Rectal smooth muscle tissue (tissue), 1 donor: Measurements from ENCODE around the gene HRH1.

Source experiments
- H3K27ac ChIP-seq: one replicate; pipeline ENCODE4 v1.7.0; 2013; ENCODE audit warnings: low read depth, low read length, inconsistent platforms
- H3K27me3 ChIP-seq: one replicate; pipeline ENCODE4 v1.7.0; 2013; ENCODE audit warnings: low read length; ENCODE audit not compliant: control insufficient read depth, insufficient read depth
- H3K36me3 ChIP-seq: one replicate; pipeline ENCODE4 v1.7.0; 2013; ENCODE audit warnings: low read length; ENCODE audit not compliant: control insufficient read depth, insufficient read depth
- H3K4me1 ChIP-seq: one replicate; pipeline ENCODE4 v1.7.0; 2013; ENCODE audit warnings: low read length; ENCODE audit not compliant: control insufficient read depth, insufficient read depth
- H3K4me3 ChIP-seq: one replicate; pipeline ENCODE4 v1.7.0; 2013; ENCODE audit warnings: low read length
- H3K9ac ChIP-seq: one replicate; pipeline ENCODE4 v1.7.0; 2013; ENCODE audit warnings: low read length

The HRH1 gene

DNA sequence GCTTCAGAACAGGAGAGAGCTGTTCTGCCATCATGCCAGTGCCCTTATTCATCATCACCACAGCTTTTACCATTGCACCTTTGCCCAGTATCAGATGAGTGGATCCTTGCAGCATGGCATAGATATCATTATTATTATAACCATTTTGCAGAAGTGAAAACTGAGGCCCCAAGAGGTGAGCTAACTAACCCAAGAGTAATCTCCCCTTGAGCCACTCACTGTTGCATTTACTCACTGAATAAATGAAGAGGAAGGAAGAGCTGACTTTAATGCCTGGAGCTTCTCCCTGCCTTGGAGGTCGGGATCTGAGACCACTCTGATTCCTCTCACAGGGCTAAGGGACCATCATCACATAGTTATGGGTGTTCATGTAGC is 32.0 kb downstream of the HRH1 start:
- no peaks in the 10 kb centered on the region for H3K27me3 ChIP-seq
- H3K4me1 ChIP-seq: peaks cover 20% of the 10 kb centered on the region
- no peaks in the 10 kb centered on the region for H3K36me3 ChIP-seq
- H3K4me3 ChIP-seq: peak overlapping the region; percentile 20
- peak overlapping the region; percentile 70 for H3K27ac ChIP-seq
- H3K9ac ChIP-seq: no peak overlapping the region

- no peaks in the 10 kb centered on the region for H3K27me3 ChIP-seq
- H3K36me3 ChIP-seq: no peaks in the 10 kb centered on the region
- no peak overlapping the region for H3K4me3 ChIP-seq
- H3K9ac ChIP-seq: no peak overlapping the region
- H3K4me1 ChIP-seq: peaks cover 20% of the 10 kb centered on the region
- peak overlapping the region; percentile 70 for H3K27ac ChIP-seq
These were observed 32.5 kb downstream of the HRH1 start for GRCh38 chr3:11186771-11187191.

GRCh38 chr3:11187681-11188080 is 33.4 kb downstream of the HRH1 start:
- Histone ChIP-seq H3K27me3 (no peaks in the 10 kb centered on the region), H3K27ac (no peak overlapping the region), H3K4me1 (peaks cover 20% of the 10 kb centered on the region), H3K4me3 (no peak overlapping the region), H3K9ac (no peak overlapping the region), H3K36me3 (no peaks in the 10 kb centered on the region)

DNA sequence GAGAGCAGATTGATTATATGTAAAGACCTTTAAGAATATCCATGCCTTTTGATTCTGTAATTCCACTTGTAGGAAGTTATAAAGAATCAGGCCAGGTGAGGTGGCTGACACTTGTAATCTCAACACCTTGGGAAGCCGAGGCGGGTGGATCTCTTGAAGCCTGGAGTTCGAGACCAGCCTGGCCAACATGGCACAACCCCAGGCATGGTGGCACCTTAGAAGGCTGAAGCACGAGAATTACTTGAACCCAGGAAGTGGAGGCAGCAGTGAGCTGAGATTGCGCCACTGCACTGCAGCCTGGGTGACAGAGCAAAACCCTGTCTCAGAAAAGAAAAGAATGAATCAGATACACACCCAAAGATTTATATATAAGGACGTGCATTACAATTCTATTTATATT is 33.9 kb downstream of the HRH1 start:
- Histone ChIP-seq H3K36me3 (no peaks in the 10 kb centered on the region), H3K27me3 (no peaks in the 10 kb centered on the region), H3K4me3 (no peak overlapping the region), H3K4me1 (peaks cover 20% of the 10 kb centered on the region), H3K27ac (no peak overlapping the region), H3K9ac (no peak overlapping the region)

GRCh38 chr3:11195201-11195600 is 40.9 kb downstream of the HRH1 start:
- no peaks in the 10 kb centered on the region for H3K36me3 ChIP-seq
- peaks cover 4% of the 10 kb centered on the region for H3K4me1 ChIP-seq
- H3K4me3 ChIP-seq: no peak overlapping the region
- no peaks in the 10 kb centered on the region for H3K27me3 ChIP-seq
- H3K9ac ChIP-seq: no peak overlapping the region
- peak overlapping the region; percentile 40 for H3K27ac ChIP-seq

GRCh38 chr3:11195721-11196332 is 41.5 kb downstream of the HRH1 start:
- Histone ChIP-seq H3K27me3 (no peaks in the 10 kb centered on the region), H3K9ac (no peak overlapping the region), H3K4me1 (peaks cover 4% of the 10 kb centered on the region), H3K36me3 (no peaks in the 10 kb centered on the region), H3K27ac (peak overlapping the region; percentile 12), H3K4me3 (peak overlapping the region; percentile 24)

GRCh38 chr3:11197484-11197883 is 43.2 kb downstream of the HRH1 start:
- H3K27ac ChIP-seq: no peak overlapping the region
- no peak overlapping the region for H3K9ac ChIP-seq
- peaks cover 4% of the 10 kb centered on the region for H3K4me1 ChIP-seq
- H3K4me3 ChIP-seq: no peak overlapping the region
- no peaks in the 10 kb centered on the region for H3K27me3 ChIP-seq
- no peaks in the 10 kb centered on the region for H3K36me3 ChIP-seq

DNA sequence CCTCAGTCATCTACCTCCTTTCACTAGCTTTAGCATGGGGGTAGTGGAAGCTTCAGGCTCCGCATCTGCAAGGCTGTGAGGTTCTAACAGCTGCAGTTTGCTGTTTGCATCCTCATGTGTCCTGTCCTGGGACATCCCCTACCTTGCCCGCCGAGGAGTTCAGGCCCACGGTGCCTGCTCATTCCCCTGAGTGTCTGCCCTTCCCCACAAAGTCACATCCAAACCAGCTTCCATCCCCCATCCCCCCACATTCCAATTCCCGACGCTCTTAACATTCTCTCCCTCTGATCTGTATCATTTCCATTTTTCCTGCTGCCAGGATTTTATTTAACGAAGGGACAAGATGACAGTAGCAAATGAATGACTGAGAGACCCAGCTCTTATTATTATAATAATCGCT is 43.8 kb downstream of the HRH1 start:
- Histone ChIP-seq H3K4me1 (peaks cover 4% of the 10 kb centered on the region), H3K36me3 (no peaks in the 10 kb centered on the region), H3K27me3 (no peaks in the 10 kb centered on the region), H3K27ac (no peak overlapping the region), H3K9ac (no peak overlapping the region), H3K4me3 (no peak overlapping the region)

DNA sequence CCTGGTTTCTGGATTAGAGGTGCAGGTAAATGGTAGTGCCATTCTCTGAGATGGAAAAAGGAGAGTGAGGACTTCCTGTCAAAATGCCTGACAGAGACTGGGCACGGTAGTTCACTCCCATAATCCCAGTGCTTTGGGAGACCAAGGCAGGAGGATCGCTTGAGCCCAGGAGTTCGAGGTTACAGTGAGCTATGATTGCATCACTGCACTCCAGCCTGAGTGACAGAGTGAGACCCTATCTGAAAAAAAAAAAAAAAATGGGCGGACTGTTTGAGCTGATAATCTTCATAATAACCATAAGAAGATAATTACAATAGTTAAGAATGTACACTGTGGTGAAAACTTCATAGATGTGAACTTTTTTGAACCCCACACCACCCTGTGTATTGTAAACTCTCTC is 44.2 kb downstream of the HRH1 start:
- H3K4me1 ChIP-seq: peaks cover 4% of the 10 kb centered on the region
- no peak overlapping the region for H3K27ac ChIP-seq
- H3K27me3 ChIP-seq: no peaks in the 10 kb centered on the region
- H3K36me3 ChIP-seq: no peaks in the 10 kb centered on the region
- no peak overlapping the region for H3K4me3 ChIP-seq
- no peak overlapping the region for H3K9ac ChIP-seq

DNA sequence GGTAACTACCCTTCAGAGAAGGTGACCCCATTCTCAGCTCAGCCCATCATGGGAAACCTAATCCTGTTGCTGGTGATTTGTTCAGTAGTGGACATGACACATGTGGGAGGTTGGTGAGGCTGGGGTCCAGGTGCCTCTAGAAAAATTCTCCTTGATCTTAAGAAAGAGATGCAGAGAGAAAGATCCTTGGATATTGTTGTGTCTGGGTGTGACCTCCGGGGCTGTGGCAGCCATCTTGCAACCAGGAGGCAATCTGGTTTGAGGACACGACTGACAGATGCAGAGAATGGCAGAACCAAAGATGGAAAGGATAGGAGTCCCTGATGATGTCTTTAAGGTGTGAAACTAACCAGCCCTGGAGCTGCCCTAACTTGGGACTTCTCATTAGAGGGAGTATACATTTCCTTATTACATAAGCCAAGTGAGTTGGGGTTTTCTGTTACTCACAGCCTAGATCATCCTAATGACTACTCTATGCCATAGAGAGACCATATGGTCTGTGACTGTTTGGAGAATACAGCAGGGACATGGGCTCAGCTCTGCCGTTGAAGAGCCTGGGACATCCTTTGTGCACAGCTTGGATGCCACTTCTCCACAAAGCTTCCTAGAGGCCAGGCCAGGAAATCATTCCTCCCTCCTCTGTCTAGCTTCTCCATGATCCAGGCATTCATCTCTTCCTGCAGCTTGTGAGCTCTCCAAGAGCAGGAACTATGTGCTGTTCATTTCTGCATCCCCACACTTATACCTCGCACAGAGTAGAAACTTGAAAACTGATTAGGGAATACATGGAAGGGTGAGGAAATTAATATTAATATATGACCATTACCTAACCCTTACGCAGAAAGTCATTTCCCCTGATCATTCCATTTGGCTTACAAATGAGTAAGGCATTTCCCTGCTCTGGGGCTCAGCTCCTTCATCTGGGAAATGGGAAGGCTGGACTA is 45.9 kb downstream of the HRH1 start:
- Histone ChIP-seq H3K36me3 (no peaks in the 10 kb centered on the region), H3K4me3 (no peak overlapping the region), H3K27ac (no peak overlapping the region), H3K4me1 (peaks cover 2% of the 10 kb centered on the region), H3K27me3 (no peaks in the 10 kb centered on the region), H3K9ac (no peak overlapping the region)

DNA sequence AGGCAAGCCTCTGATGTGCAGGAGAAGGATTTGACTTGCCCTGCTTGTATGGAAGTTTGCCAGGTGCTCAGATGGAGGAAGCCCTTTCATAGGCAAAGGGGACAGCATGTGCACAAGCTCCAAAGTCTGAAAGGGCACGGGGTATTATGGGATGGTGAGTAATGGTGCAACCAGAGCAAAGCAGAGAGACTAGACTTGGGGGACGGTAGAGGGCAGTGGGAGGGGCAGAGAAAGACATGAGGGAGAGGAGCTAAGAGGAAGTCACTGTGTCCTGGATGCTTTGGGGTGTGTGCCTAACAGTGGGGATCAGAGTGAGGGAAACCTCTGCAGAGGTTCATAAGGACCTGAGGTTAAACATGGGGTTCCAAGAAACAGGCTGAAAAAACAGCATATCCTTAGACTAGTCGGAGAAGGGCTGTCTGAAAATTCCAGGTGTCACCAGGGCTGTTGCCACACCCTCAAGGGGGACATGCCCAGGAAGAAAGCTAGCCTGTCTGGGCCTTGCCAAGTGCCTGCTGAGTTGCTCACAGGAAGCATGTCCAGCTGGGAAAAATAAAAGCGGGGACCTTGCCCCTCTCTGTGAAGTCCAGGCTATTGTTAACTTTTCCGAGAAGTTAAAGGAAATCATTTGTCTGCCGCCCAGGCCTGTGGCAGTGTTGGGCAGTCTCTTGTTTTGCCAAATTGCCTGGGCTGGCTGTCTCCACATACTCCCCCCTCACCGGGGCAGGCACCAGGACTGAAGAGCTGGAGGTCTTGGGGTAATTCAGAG is 47.1 kb downstream of the HRH1 start:
- Histone ChIP-seq H3K27me3 (no peaks in the 10 kb centered on the region), H3K9ac (no peak overlapping the region), H3K27ac (no peak overlapping the region), H3K4me3 (no peak overlapping the region), H3K36me3 (no peaks in the 10 kb centered on the region), H3K4me1 (no peaks in the 10 kb centered on the region)

DNA sequence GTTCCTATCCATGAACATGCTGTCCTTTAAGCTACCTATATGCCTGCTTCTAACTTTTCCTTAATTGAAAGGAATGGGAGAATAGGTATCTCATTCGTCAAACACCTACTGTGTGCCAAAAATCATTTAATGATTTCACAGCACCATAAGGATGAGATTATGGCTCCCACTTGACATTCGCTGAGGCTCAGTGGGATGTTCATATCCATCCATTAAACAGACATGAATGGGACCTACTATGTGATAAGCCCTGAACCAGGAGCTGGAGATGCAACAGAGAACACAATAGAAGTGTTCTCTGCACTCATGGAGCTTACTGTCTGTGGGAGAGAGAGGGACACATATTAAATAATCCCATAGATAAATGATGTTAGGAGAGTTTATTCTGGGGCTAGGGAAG is 49.7 kb downstream of the HRH1 start:
- no peak overlapping the region for H3K4me3 ChIP-seq
- H3K36me3 ChIP-seq: no peaks in the 10 kb centered on the region
- H3K9ac ChIP-seq: no peak overlapping the region
- no peaks in the 10 kb centered on the region for H3K27me3 ChIP-seq
- H3K27ac ChIP-seq: no peak overlapping the region
- no peaks in the 10 kb centered on the region for H3K4me1 ChIP-seq
